SHP77 (cell line): ENCODE results near the gene FBLN2.

Experiments
- DNase-seq, 2 experiments: peaks; one replicate each; lab custom pipeline; 2025; lab: John Stamatoyannopoulos, UW

The FBLN2 gene

GRCh38 chr3:13665582-13666226, 116.8 kb downstream of the FBLN2 start:
- no peak for DNase-seq

GRCh38 chr3:13666227-13666619, 117.3 kb downstream of the FBLN2 start:
- DNase-seq, result no peak

GRCh38 chr3:13666781-13667709, 118.1 kb downstream of the FBLN2 start:
- no peak for DNase-seq

GRCh38 chr3:13668136-13668535, 119.2 kb downstream of the FBLN2 start:
- DNase-seq, result no peak

GRCh38 chr3:13669457-13669856, 120.5 kb downstream of the FBLN2 start:
- no peak for DNase-seq

GRCh38 chr3:13670292-13670691, 121.4 kb downstream of the FBLN2 start:
- DNase-seq, result no peak

- no peak for DNase-seq
These were observed 122.7 kb downstream of the FBLN2 start for GRCh38 chr3:13671482-13672233.

GRCh38 chr3:13673207-13673606, 124.3 kb downstream of the FBLN2 start:
- no peak for DNase-seq

- DNase-seq, result no peak
These were observed 125.7 kb downstream of the FBLN2 start for GRCh38 chr3:13674538-13675185.

GRCh38 chr3:13676356-13677017, 127.6 kb downstream of the FBLN2 start:
- no peak for DNase-seq

GRCh38 chr3:13677272-13677671, 128.3 kb downstream of the FBLN2 start:
- DNase-seq, result no peak

GRCh38 chr3:13681931-13682330, 133.0 kb downstream of the FBLN2 start:
- no peak for DNase-seq

- no peak for DNase-seq
These were observed 133.5 kb downstream of the FBLN2 start for GRCh38 chr3:13682331-13683013.

GRCh38 chr3:13683288-13683687, 134.4 kb downstream of the FBLN2 start:
- no peak for DNase-seq

- no peak for DNase-seq
These were observed 134.8 kb downstream of the FBLN2 start for GRCh38 chr3:13683772-13684171.

- no peak for DNase-seq
These were observed 135.4 kb downstream of the FBLN2 start for GRCh38 chr3:13684350-13684749.

GRCh38 chr3:13684854-13685253, 135.9 kb downstream of the FBLN2 start:
- no peak for DNase-seq

- no peak for DNase-seq
These were observed 136.8 kb downstream of the FBLN2 start for GRCh38 chr3:13685721-13686120.

- no peak for DNase-seq
These were observed 137.6 kb downstream of the FBLN2 start for GRCh38 chr3:13686367-13687160.

- DNase-seq, result no peak
These were observed 138.6 kb downstream of the FBLN2 start for GRCh38 chr3:13687517-13687943.
